NK-92 (cell line): Measurements from ENCODE around the gene GPATCH1.
"Not testable (repeated sequence)": the region's sequence is repeated elsewhere in the genome, so short reads cannot be mapped to it uniquely, and the experiment has no call there.

Experiments
- DNase-seq: peaks from one replicate; lab custom pipeline; 2025; ENCODE audit not compliant: unreplicated experiment; lab: John Stamatoyannopoulos, UW

GPATCH1 gene

GRCh38 chr19:33110137-33110910 lies 29.3 kb downstream of the GPATCH1 start:
- DNase-seq: no peak

GRCh38 chr19:33111587-33111986 lies 30.6 kb downstream of the GPATCH1 start:
- DNase-seq: no peak

- no peak for DNase-seq
Measured at GRCh38 chr19:33114312-33114711, 33.3 kb downstream of the GPATCH1 start.

- DNase-seq: no peak
Measured at GRCh38 chr19:33117501-33117900, 36.5 kb downstream of the GPATCH1 start.

GRCh38 chr19:33118643-33119042 lies 37.7 kb downstream of the GPATCH1 start:
- no peak for DNase-seq

GRCh38 chr19:33124207-33125098 lies 43.5 kb downstream of the GPATCH1 start:
- no peak for DNase-seq

- DNase-seq: no peak
Measured at GRCh38 chr19:33125929-33126388, 45.0 kb downstream of the GPATCH1 start.

- not testable (repeated sequence) for DNase-seq
Measured at GRCh38 chr19:33126712-33127111, 45.7 kb downstream of the GPATCH1 start.

GRCh38 chr19:33129901-33130300 lies 48.9 kb downstream of the GPATCH1 start:
- no peak for DNase-seq

GRCh38 chr19:33130433-33130832 lies 49.5 kb downstream of the GPATCH1 start:
- DNase-seq: no peak

GRCh38 chr19:33132021-33132420 lies 51.0 kb downstream of the GPATCH1 start, which contains the start of gene WDR88:
WDR88 (plus strand) TSS chr19:33132114; CDS start chr19:33132170, 56 bp downstream.
- DNase-seq: no peak

- no peak for DNase-seq
Measured at GRCh38 chr19:33132425-33132824, 51.4 kb downstream of the GPATCH1 start.

- no peak for DNase-seq
Measured at GRCh38 chr19:33133438-33134031, 52.6 kb downstream of the GPATCH1 start.

GRCh38 chr19:33134571-33135041 lies 53.6 kb downstream of the GPATCH1 start:
- DNase-seq: no peak

GRCh38 chr19:33139165-33139564 lies 58.2 kb downstream of the GPATCH1 start:
- no peak for DNase-seq

- DNase-seq: no peak
Measured at GRCh38 chr19:33143897-33144405, 63.0 kb downstream of the GPATCH1 start.

GRCh38 chr19:33146209-33146608 lies 65.2 kb downstream of the GPATCH1 start:
- no peak for DNase-seq

GRCh38 chr19:33147538-33147937 lies 66.6 kb downstream of the GPATCH1 start:
- no peak for DNase-seq

GRCh38 chr19:33150852-33151518 lies 70.0 kb downstream of the GPATCH1 start:
- DNase-seq: no peak

GRCh38 chr19:33152176-33152575 lies 71.2 kb downstream of the GPATCH1 start:
- no peak for DNase-seq
